ENCODE results near the gene RGS18.
"Not testable (repeated sequence)": the region's sequence is repeated elsewhere in the genome, so short reads cannot be mapped to it uniquely, and the experiment has no call there.

Gene RGS18

DNA sequence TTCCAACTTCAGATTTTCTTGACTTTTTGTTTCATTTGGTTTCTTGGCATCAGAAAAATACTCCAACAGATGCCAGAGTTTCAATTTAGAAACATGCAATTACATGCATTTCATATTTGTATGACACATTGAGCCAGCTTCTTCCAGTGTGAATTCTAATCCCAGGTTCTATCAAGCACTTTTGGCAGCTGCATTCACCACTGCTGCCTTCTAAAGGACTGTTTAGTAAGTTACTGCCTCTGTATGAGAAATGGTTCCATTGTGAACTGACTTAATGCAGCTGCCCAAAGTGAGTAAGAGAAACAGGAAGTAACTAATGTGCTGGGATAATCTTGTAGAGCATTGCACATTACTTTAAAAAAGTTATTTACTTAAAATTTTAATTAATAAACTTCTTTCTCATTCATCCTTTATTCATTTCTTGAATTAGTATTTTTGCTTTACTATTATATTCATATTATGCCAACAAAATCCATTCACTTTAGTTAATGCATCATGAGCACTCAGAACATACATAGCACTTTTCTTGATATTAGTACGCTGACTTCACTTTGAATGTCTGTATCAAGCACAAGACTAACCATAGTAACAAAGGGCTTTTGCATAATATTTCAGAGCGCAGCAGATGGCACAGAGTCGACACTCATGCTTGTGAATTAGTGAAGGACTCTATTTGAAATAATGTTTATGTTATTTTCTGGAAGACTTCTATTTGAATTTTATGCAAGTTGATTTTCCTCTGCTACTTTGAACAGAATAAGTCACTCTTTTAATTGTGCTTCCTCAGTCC lies 9.8 kb downstream of the RGS18 start:
- DNase-seq: no peak

DNA sequence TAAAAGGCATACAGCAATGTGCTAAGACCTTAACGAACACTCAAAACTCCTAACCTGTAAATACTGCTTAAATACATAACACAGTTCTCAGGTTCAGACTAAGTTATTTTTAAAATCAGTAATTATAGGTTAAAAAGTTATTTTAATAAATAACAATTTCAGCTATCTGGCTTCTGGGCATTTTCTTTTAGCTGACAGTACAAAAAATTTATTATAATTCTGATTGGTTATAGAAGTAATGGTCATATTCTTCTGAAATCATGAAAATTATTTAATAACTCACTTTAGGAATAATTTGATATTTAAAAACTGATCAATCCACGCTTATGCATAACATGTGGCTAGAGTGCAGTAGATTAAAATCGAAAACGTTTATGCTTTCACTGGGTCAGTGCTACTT lies 10.7 kb downstream of the RGS18 start:
- DNase-seq: no peak

DNA sequence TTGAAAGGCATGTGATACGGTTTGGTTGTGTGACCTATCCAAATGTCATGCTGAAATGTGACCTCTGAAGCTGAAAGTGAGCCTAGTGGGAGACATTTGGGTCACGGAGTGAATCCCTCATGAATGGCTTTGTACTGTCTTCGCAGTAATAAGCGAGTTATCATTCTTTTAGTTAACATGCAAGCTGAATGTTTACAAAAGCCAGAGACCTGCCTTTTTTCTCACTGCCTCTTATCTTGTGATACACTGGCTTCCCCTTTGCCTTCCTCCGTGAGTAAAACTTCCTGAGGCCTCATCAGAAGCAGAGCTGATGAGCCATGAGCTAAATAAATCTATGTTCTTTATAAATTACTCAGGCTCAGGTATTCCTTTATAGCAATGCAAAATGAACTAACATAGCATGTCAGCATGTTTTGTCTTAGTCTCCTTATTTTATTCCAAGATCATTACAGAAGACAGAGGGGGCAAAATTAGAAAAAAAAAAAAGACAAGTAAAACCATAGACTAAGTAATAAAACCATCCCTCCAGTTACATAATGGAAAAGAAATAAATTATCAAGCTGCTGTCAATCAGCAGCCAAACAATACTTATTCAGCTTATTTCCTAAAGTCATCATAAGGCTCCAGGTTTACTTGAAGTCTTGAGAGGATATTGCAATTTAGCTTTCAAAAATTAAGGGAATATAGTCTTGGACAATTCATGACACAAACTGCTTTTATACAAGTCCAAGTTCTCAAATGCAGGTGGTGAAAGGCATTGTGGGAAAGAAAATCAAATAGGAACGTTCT lies 12.1 kb downstream of the RGS18 start:
- no peak for DNase-seq

DNA sequence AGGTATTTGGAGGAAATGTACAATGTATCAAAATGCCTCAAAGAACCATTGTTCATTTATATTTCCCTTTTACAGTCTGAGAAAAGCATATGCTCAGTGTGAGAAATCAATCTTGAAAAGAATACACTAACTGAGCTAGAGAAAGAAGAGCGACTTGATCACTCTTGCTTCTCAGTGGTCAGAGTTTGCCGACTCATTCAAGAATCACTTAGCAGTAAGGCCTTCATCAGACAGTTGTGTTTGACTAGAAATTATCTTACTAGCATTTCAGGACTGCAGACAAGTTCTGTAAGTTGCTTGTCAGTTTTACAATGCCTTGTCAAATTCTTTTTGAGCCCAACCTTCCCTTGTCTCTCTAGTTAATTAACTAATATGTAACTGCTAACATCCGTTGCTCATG lies 12.9 kb downstream of the RGS18 start:
- DNase-seq: no peak

DNA sequence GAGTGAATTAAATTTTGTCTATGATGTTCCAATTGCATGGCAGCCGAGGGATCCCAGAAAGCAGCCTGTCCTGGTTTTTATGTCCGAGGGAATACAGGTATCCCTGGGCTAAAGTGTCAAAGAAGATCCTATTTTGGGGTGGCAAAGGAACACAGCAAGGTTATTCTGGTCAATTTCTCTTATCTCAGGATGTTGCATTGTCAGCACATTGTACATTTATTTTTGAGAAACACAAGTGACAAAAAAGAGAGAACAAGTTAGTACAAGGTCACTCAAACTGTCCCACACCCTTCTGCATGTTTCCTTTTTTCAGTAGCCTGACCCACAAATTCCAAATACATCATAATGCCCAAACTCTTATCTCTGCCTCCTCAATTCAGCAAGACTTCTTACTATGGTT lies 17.7 kb downstream of the RGS18 start:
- DNase-seq: no peak

DNA sequence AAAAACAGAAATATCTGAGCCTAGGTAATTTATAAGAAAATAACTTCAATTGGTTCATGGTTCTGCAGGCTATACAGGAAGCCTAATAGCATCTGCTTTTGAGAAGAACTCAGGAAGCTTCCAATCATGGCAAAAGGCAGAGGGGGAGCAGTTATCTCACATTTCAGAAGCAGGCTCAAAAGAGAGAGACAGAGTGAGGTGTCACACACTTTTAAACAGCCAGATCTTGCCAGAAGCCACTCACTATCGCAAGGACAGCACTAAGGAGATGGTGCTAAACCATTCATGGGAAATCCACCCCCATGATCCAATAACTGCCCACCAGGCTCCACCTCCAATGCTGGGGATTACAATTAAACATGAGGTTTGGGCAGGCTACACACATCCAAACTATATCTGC lies 25.5 kb downstream of the RGS18 start:
- DNase-seq: no peak

DNA sequence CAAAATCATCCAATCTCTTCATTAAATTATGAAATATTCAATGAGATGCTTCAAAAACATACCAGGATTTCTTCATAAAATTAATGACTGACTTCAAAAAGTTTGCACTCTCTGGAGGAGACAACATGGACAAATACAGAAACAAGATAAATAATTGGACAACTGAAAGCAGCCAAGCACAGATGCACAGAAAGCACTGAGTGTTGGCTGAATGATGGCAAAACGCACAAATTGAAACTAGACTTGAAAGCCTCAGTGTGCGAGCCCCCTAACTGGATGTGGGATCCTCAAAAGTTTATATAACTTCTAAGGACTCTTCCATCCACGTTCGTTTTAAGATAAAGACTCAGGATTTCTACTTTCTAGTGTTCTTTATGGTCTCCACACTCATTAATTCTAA lies 27.9 kb downstream of the RGS18 start:
- no peak for DNase-seq

DNA sequence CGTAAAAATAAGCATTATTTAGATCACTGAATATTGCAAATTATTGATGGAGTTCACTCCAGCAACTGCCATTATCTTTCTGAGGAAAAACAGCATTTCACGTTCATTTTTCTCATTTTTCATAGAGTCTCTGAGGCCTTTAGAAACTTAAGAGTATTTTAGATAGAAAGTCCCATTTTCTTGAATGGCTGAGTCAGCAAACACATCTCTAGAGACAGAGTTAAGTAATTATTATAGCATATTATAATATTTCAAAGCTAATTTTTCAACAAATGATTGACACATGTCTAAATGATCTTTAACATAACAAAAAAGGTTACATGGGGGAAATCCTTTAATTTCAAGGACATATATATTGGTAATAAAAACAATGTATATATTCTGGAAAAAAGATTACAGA lies 31.8 kb downstream of the RGS18 start:
- DNase-seq: no peak

DNA sequence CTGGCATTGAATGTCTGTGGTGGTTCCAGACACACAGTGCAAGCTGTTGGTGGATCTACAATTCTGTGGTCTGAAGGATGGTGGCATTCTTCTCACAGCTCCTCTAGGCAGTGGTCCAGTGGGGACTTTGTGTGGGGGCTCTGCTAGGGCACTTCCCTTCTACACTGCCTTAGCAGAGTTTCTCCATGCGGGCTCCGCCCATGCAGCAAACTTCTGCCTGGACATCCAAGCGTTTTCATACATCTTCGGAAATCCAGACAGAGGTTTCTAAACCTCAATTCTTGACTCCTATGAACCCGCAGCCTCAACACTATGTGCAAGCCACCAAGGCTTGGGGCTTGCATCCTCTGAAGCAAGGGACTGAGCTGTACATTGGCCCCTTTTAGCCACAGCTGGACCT lies 43.0 kb downstream of the RGS18 start:
- DNase-seq: no peak

DNA sequence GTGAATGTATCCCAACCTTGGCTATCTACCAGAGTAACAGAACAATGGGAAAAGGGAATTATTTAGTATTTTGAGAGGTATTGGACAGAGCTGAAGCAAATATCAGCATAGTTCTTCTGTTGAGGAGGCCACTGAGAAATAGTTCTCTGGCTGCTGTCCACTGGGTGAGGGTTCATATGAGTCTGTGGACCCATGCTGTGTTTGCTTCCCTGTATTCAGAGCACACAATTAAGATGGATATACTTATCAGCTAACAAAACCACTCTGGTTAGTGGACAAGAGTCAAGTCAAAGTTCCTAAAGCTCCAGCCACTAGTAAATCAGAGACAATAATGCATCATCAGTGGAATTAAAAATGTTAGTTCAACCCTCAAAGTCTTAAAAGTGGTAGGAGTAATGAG lies 66.1 kb downstream of the RGS18 start:
- DNase-seq: no peak

DNA sequence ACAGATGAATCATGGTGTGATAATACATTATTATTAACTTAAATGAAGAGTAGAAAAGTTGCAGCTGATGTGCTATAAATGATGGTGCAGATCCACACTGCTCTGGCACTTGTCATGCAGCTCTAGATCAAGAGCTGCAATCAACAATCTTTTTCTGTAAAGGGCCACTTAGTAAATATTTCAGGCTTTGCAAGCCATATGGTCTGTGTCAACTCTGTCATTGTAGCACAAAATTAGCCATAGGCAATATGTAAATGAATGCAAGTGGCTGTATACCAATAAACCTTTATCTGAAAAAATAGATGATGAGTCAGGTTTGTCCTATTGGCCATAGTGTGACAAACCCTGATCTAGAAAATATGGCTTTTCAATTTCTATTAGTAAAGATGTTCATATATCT lies 66.6 kb downstream of the RGS18 start:
- no peak for DNase-seq

DNA sequence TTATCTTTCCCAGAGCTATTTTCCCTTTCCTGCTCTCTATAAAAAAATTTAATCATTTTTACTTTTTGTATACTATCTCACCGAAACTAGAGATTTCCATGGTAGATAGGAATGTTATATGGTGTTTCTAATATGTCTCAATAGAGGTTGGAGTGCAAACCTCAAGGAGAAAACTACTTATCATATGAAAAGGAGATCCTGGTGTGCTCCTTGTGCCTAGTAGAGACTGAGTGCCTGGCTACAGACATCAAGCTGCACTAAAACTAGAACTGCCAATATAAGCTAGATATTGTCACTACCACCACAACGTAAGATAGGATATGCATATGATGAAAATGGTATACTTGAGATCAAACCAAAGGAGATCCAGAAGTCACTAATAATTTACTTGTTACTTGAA lies 67.0 kb downstream of the RGS18 start:
- DNase-seq: no peak

DNA sequence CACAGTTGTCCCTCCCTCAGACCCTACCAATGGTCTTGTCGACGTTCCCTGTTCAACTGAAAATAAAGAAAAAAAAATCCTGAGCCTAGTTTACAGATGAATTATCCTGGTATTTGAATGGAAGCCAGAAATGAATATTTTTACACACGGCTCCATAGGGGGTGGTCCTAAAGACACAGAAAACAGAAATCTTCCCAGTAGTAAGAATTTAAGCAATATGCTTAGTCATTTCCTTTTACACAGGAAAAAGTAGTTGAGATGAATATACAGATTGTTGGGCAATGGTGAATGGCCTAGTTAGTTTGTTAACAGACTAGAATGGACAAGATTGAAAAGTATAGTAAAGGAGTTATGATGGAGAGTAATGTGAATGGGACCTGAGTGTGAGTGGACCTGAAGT lies 67.4 kb downstream of the RGS18 start:
- no peak for DNase-seq

DNA sequence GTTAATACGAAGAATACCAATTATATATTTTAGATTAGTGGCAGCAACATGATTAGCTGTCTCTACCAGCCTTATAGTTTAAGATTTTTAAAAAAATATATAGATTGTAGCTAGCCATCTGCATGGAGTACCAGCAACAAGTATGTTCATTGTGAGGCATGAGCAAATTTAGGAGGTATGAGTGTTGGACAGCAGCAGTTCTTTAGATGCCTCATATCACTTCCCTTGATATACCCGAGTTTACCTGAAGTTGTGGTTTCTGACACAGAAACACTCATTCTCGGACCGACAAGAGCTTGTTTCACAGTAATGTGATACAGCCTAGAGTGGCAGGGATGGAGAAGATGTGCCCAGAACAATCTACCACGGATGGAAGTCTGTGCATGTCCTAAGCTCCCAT lies 69.1 kb downstream of the RGS18 start:
- no peak for DNase-seq

DNA sequence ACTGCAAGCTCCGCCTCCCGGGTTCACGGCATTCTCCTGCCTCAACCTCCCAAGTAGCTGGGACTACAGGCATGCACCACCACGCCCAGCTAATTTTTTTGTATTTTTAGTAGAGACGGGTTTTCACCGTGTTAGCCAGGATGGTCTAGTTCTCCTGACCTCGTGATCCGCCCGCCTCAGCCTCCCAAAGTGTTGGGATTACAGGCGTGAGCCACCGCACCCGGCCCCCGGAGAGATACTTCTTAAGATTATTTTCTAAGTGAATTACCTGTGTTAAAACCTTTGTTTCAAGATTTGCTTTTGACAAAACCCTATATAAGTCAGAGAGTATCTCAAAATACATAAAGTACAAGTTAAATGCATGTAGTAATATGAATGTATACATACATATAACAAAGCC lies 69.7 kb downstream of the RGS18 start:
- not testable (repeated sequence) for DNase-seq

DNA sequence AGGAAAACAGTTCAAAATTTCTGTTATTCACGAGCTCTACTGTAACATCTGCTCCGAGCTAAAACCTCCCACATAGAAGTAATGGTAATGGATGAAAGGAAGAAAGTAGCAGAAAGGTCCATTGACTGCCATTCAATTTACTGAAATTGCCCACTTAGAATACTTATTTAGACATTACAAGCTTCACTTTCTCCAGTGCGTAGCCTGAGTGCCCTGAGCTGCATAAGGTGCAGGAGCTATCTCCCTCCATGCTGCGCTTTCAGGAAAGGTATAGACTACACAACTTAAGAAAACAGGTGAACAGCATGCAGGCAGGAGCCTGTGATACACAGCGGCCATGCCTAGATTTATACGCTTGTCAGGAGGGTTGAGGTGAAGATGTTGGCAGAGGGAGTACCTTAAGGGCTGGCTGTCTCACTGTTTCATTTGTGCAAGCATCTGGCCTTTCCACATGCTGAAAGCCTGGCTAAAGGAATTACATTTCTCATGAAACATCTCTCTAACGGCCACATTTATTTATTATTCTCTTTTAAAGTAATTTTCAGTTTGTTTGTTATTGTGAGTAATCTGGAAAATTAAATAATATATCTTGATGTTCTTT lies 74.7 kb downstream of the RGS18 start:
- DNase-seq: no peak

DNA sequence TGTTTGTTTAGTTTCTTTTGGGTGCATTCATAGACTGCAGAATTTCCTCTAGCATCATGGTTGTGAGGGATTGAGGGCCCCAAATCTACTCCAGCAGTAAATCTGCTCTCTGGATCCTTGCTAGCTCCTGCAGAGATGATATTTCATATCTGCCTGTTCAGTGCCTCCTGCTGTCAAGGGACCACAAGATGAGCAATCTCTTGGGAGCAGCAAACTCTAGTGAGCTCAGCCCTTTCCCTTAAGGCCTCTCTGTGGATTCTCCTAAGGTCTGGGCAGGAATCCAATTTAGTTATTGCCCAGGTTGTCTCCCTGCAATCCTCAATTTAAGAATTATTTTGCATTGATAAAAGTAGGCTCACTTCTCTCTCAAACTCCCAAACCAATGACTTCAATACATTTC lies 76.9 kb downstream of the RGS18 start:
- no peak for DNase-seq

Data from NCI-H1930 (cell line).